Measurements from ENCODE around the gene TAF11L2.

DNA sequence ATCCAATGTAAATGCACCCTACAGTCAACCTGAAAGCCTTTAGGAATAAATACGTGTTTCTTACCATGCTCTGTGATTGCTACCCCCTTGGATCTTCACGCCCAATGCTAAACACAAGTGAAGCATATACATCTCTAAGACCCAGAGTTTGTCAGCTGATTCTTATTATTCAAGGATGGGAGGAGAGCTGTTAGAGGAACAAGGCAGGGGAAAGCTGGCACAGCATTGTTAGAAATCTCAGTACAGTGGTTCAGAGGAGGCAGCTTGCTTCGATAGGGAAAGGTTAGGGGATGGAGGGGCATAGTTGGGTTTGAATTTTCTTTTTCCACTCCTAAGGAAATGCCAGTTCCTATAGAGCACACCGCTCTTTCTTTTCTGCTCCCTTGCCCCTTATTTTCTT is 16.7 kb upstream of the TAF11L2 start:
- TF ChIP-seq, protein P1, sequence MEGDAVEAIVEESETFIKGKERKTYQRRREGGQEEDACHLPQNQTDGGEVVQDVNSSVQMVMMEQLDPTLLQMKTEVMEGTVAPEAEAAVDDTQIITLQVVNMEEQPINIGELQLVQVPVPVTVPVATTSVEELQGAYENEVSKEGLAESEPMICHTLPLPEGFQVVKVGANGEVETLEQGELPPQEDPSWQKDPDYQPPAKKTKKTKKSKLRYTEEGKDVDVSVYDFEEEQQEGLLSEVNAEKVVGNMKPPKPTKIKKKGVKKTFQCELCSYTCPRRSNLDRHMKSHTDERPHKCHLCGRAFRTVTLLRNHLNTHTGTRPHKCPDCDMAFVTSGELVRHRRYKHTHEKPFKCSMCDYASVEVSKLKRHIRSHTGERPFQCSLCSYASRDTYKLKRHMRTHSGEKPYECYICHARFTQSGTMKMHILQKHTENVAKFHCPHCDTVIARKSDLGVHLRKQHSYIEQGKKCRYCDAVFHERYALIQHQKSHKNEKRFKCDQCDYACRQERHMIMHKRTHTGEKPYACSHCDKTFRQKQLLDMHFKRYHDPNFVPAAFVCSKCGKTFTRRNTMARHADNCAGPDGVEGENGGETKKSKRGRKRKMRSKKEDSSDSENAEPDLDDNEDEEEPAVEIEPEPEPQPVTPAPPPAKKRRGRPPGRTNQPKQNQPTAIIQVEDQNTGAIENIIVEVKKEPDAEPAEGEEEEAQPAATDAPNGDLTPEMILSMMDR (IDR thresholded peaks at IDR 0.05), result no peak
- TF ChIP-seq SIN3A (IDR thresholded peaks at IDR 0.05; ENCODE audit: borderline replicate concordance, insufficient read depth, low read depth, low read length), result no peak
- no peak for TF ChIP-seq POLR2AphosphoS5 (IDR thresholded peaks at IDR 0.05; ENCODE audit: low read depth, low read length)
- TF ChIP-seq, protein P2, sequence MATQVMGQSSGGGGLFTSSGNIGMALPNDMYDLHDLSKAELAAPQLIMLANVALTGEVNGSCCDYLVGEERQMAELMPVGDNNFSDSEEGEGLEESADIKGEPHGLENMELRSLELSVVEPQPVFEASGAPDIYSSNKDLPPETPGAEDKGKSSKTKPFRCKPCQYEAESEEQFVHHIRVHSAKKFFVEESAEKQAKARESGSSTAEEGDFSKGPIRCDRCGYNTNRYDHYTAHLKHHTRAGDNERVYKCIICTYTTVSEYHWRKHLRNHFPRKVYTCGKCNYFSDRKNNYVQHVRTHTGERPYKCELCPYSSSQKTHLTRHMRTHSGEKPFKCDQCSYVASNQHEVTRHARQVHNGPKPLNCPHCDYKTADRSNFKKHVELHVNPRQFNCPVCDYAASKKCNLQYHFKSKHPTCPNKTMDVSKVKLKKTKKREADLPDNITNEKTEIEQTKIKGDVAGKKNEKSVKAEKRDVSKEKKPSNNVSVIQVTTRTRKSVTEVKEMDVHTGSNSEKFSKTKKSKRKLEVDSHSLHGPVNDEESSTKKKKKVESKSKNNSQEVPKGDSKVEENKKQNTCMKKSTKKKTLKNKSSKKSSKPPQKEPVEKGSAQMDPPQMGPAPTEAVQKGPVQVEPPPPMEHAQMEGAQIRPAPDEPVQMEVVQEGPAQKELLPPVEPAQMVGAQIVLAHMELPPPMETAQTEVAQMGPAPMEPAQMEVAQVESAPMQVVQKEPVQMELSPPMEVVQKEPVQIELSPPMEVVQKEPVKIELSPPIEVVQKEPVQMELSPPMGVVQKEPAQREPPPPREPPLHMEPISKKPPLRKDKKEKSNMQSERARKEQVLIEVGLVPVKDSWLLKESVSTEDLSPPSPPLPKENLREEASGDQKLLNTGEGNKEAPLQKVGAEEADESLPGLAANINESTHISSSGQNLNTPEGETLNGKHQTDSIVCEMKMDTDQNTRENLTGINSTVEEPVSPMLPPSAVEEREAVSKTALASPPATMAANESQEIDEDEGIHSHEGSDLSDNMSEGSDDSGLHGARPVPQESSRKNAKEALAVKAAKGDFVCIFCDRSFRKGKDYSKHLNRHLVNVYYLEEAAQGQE (IDR thresholded peaks at IDR 0.05; ENCODE audit: insufficient read depth in 1 of 2, low read depth in 2 of 2, low read length in 1 of 2), result no peak
- TF ChIP-seq TCF7L2 (IDR thresholded peaks at IDR 0.05; ENCODE audit: low read depth, low read length), result no peak
